Cardiac muscle cell (in vitro differentiated cells and primary cell): ENCODE results near the gene SMYD2. TPM values are rescaled to one million over a fixed set of nuclear protein-coding genes. Genes with fewer than 3 reads are reported as not detected.
A peak's percentile ranks its signal among the peaks of the same experiment; 100 is the strongest.

Experiments
- DNase-seq, 2 donors: peaks; one replicate each; pipeline versions ENCODE4 v3.0.0 to v3.0.0-alpha.2; 2010 to 2017; ENCODE audit warnings: low read depth in 1 of 2, low spot score in 1 of 2
- H3K27ac ChIP-seq: fragments of 200-600 bp; sonication (generic); 2 replicates; pipeline ENCODE4 v1.5.1; 2016
- H3K27me3 ChIP-seq: fragments of 200-600 bp; sonication (generic); 2 replicates; pipeline ENCODE4 v1.6.0; 2016; ENCODE audit warnings: control low read depth
- H3K36me3 ChIP-seq: fragments of 200-600 bp; sonication (generic); 2 replicates; pipeline ENCODE4 v1.5.1; 2016; ENCODE audit warnings: control low read depth
- H3K4me1 ChIP-seq: fragments of 200-600 bp; sonication (generic); 2 replicates; pipeline ENCODE4 v1.8.1; 2017; ENCODE audit warnings: low read depth, mild to moderate bottlenecking, mixed run types
- H3K4me3 ChIP-seq: fragments of 200-600 bp; sonication (generic); 2 replicates; pipeline ENCODE4 v1.5.1; 2016; ENCODE audit warnings: mild to moderate bottlenecking
- H3K9me3 ChIP-seq: fragments of 200-600 bp; sonication (generic); 2 replicates; pipeline ENCODE4 v1.5.1; 2017; ENCODE audit warnings: low read depth, mild to moderate bottlenecking, control low read depth
- polyA plus RNA-seq: library from polyadenylated mRNA; unstranded; fragments of >200 nt; fragmentation: Nextera tagmentation; extraction: Ambion mirVana; gene quantifications from 2 replicates; pipeline ENCODE4 v1.2.1, GENCODE V29; 2016
- total RNA-seq: library from RNA; depleted of rRNA; stranded (reverse); fragments of >200 nt; gene quantifications from 2 replicates; pipeline ENCODE4 v1.2.3, GENCODE V29; 2016
- TF ChIP-seq, protein P1 (sequence below): IDR thresholded peaks from 2 replicates; pipeline ENCODE4 v1.5.1; 2012; ENCODE audit warnings: low read depth, mild to moderate bottlenecking, low read length

SMYD2 gene
- total and polyA plus RNA-seq, 2 experiments from 2014 or later: 41.8 to 65.7 TPM

DNA sequence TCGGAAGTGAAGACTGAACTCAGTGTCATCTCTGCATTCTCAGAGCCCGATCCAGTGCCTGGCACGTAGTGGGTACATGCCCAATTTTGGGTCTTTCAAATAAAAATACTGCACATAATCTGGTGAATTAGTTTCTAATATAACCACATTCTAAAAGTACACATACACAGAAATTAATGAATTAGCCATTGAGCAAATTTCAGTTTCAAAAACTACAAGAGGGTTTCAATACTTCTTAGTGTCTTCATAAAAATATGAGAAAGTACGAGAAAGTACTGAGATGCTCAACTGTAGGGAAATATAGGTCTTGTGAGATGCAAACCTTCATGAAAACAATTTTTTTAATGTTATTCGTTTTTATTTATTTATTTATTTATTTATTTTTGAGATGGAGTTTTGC, 86.9 kb downstream of the SMYD2 start:
- Histone ChIP-seq H3K36me3 (no peaks in the 10 kb centered on the region), H3K4me1 (peaks cover 8% of the 10 kb centered on the region), H3K27me3 (no peaks in the 10 kb centered on the region), H3K4me3 (no peak overlapping the region), H3K9me3 (no peaks in the 10 kb centered on the region), H3K27ac (no peak overlapping the region)
- no peak for DNase-seq
- TF ChIP-seq, protein P1, sequence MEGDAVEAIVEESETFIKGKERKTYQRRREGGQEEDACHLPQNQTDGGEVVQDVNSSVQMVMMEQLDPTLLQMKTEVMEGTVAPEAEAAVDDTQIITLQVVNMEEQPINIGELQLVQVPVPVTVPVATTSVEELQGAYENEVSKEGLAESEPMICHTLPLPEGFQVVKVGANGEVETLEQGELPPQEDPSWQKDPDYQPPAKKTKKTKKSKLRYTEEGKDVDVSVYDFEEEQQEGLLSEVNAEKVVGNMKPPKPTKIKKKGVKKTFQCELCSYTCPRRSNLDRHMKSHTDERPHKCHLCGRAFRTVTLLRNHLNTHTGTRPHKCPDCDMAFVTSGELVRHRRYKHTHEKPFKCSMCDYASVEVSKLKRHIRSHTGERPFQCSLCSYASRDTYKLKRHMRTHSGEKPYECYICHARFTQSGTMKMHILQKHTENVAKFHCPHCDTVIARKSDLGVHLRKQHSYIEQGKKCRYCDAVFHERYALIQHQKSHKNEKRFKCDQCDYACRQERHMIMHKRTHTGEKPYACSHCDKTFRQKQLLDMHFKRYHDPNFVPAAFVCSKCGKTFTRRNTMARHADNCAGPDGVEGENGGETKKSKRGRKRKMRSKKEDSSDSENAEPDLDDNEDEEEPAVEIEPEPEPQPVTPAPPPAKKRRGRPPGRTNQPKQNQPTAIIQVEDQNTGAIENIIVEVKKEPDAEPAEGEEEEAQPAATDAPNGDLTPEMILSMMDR: no peak

DNA sequence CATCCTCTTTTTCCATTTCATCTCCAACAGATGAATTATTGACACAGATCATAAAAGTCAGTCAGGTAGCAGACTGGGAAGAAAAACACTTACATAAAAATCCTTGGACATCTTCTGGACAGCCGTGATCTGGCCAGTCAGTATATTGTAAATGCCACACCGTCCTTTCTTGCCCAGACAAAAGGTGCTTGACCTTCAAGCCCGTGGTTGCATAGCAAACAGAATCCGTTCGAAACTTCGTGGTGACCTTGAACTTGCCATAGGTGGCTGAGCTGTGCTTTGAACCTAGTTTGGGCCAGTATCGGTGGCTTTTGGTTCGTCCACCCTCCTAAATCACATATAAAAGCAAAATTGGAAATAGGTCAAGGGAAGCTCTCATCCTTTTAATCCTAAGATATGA, 88.4 kb downstream of the SMYD2 start:
- no peaks in the 10 kb centered on the region for H3K9me3 ChIP-seq
- no peak for DNase-seq
- no peaks in the 10 kb centered on the region for H3K27me3 ChIP-seq
- peaks cover 5% of the 10 kb centered on the region for H3K4me1 ChIP-seq
- TF ChIP-seq, protein P1: no peak
- no peaks in the 10 kb centered on the region for H3K36me3 ChIP-seq
- H3K27ac ChIP-seq: no peak overlapping the region
- no peak overlapping the region for H3K4me3 ChIP-seq

DNA sequence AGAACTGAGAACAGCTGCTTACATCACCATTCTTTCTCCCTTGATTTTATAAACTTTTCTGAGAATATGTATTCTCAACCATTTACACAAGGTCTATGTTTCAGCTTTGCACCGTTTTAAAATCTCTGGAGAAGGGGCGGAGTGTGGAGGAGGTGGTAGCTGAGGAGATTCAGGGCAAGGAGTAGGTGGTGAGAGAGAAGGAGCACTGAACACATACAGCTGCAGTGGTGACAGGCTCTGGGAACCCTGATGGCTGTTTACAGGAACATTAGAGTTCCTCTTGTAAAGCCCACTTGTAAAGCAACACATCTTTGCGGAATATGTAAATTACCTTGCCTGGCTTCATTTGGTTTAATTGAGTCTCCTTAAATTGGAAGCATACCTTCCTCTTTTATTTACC, 89.7 kb downstream of the SMYD2 start:
- no peak overlapping the region for H3K27ac ChIP-seq
- H3K4me1 ChIP-seq: peaks cover 9% of the 10 kb centered on the region
- no peaks in the 10 kb centered on the region for H3K36me3 ChIP-seq

DNA sequence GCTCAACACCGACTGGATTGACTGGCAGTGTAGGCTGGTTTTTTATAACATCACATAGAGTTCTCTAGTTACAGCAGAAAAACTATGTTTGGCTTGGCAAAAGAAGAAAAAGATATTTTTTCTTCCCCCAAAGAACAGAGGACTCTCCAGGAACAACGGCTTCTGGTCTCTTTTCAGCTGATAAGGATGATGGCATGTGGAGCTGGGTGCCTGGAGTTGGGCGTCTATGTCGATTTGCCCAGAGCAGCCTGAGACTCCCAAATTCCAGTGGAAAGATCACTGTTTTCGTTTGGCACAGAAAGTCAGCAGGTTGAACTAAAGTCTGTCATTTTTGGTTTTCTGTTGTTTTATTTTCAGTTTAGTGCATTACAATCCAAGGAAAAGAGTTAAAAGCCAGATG, 91.1 kb downstream of the SMYD2 start:
- TF ChIP-seq, protein P1: no peak
- no peak overlapping the region for H3K4me3 ChIP-seq
- DNase-seq: peak in 1 of 2 donors; percentile 49
- peaks cover 9% of the 10 kb centered on the region for H3K4me1 ChIP-seq
- no peaks in the 10 kb centered on the region for H3K27me3 ChIP-seq
- H3K36me3 ChIP-seq: no peaks in the 10 kb centered on the region
- no peak overlapping the region for H3K27ac ChIP-seq
- H3K9me3 ChIP-seq: no peaks in the 10 kb centered on the region

More for the DNA sequence above, 89.7 kb downstream of the SMYD2 start:
- no peak for DNase-seq
- H3K27me3 ChIP-seq: no peaks in the 10 kb centered on the region
- TF ChIP-seq, protein P1: no peak
- H3K4me3 ChIP-seq: no peak overlapping the region
- no peaks in the 10 kb centered on the region for H3K9me3 ChIP-seq

DNA sequence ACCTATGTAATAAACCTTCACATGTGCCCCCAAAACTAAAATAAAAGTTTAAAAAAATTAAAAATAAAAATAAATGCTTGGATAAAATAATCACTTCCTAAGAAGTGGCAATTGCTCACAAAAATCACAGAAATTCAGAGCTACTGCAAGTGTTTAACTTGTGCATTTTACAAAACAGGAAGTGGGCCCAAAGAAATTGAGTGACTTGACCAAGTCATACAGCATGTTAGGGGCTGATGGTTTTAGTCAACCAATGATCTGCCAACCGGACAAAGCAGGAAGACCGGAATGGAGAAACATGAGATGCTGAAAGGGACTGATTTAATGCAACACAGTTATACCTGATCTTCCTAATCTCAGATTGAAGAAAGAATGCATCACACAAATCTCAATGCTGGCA, 96.5 kb downstream of the SMYD2 start:
- DNase-seq: no peak
- Histone ChIP-seq H3K4me3 (no peak overlapping the region), H3K36me3 (no peaks in the 10 kb centered on the region), H3K4me1 (peaks cover 4% of the 10 kb centered on the region), H3K27me3 (no peaks in the 10 kb centered on the region), H3K9me3 (no peaks in the 10 kb centered on the region), H3K27ac (no peak overlapping the region)
- TF ChIP-seq, protein P1: no peak

DNA sequence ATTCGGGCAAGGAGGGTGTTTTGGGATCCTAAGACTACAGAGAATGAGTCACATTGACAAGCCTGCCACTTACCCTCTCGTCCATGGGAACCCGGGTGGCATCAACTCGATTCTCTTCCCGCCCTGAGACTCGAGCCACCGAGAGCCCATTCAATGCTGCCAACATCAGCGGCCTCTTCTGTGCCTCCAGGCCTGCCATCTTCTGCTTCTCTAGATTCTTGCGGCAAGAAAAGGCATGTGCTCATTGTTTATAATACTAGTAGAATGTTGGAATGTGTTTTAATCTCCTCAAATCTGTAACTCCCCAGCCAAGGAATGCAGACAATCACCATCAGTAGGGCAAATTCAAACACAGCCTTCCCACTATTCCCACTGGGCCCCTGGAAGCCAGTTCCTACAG, 96.9 kb downstream of the SMYD2 start:
- H3K36me3 ChIP-seq: peaks cover 2% of the 10 kb centered on the region
- TF ChIP-seq, protein P1: no peak
- peak in 1 of 2 donors; percentile 85 for DNase-seq
- H3K9me3 ChIP-seq: no peaks in the 10 kb centered on the region
- no peak overlapping the region for H3K4me3 ChIP-seq
- H3K27me3 ChIP-seq: no peaks in the 10 kb centered on the region
- H3K4me1 ChIP-seq: peaks cover 4% of the 10 kb centered on the region
- H3K27ac ChIP-seq: no peak overlapping the region
